Suprapubic skin (tissue), 3 donors: Measurements from ENCODE around the gene ANKRD13A.

Source experiments
- CTCF ChIP-seq, 2 donors: fragments of 200-600 bp in 1 of 2; fragments of 450-650 bp in 1 of 2; sonication (generic) in 1 of 2; IDR thresholded peaks; one replicate each; pipeline ENCODE4 v1.5.1; 2016 to 2019; ENCODE audit warnings: antibody characterized with exemption in 2 of 2, mild to moderate bottlenecking in 1 of 2, moderate library complexity in 1 of 2
- EP300 ChIP-seq: sonication (generic); formaldehyde crosslinking; IDR thresholded peaks from one replicate; pipeline ENCODE4 v1.6.1; 2017; ENCODE audit warnings: antibody characterized with exemption

GRCh38 chr12:110020956-110021355 is 21.7 kb downstream of the ANKRD13A start:
- TF ChIP-seq CTCF (IDR thresholded peaks at IDR 0.05) (no peak), EP300 (no peak)
